Neuronal stem cell (in vitro differentiated cells): Measurements from ENCODE around the gene KIFC1.

Experiments used
- DNase-seq: peaks from one replicate; pipeline ENCODE4 v3.0.0-alpha.2; 2013; ENCODE audit warnings: low spot score
- H2AFZ ChIP-seq: one replicate; pipeline ENCODE4 v1.6.1; 2013; ENCODE audit warnings: mild to moderate bottlenecking, low read length, inconsistent platforms
- H2AK5ac ChIP-seq: 2 replicates; pipeline ENCODE4 v1.6.1; 2013; ENCODE audit warnings: low read depth, mild to moderate bottlenecking, inconsistent platforms, low read length, moderate library complexity, mixed read lengths
- H2BK120ac ChIP-seq: 2 replicates; pipeline ENCODE4 v1.6.1; 2013; ENCODE audit warnings: low read depth, mild to moderate bottlenecking, inconsistent platforms, low read length, moderate library complexity, mixed read lengths
- H2BK12ac ChIP-seq: one replicate; pipeline ENCODE4 v1.6.1; 2013; ENCODE audit warnings: low read length, inconsistent platforms
- H2BK15ac ChIP-seq: 2 replicates; pipeline ENCODE4 v1.6.1; 2013; ENCODE audit warnings: mild to moderate bottlenecking, low read length, inconsistent platforms, mixed read lengths
- H2BK5ac ChIP-seq: one replicate; pipeline ENCODE4 v1.6.1; 2013; ENCODE audit warnings: inconsistent platforms, mild to moderate bottlenecking, low read length, moderate library complexity
- H3K14ac ChIP-seq: one replicate; pipeline ENCODE4 v1.6.1; 2013; ENCODE audit warnings: low read length, inconsistent platforms
- H3K18ac ChIP-seq: 2 replicates; pipeline ENCODE4 v1.6.1; 2013; ENCODE audit warnings: low read length, inconsistent platforms
- H3K23ac ChIP-seq: 2 replicates; pipeline ENCODE4 v1.6.1; 2013; ENCODE audit warnings: low read depth, mild to moderate bottlenecking, mixed read lengths, low read length, inconsistent platforms; ENCODE audit not compliant: poor library complexity
- H3K27ac ChIP-seq: replicated peaks from 3 replicates; pipeline ENCODE4 v1.5.1; 2013; ENCODE audit warnings: low read length, inconsistent platforms
- H3K27me3 ChIP-seq, 3 experiments: 2 replicates each; pipeline ENCODE4 v1.6.1; 2013; ENCODE audit warnings: low read length in 3 of 3, mild to moderate bottlenecking in 2 of 3, inconsistent platforms in 1 of 3, low read depth in 1 of 3, mixed read lengths in 1 of 3, moderate library complexity in 1 of 3; ENCODE audit not compliant: control insufficient read depth in 3 of 3, insufficient read depth in 3 of 3
- H3K36me3 ChIP-seq, 2 donors: replicated peaks in 1 of 2; 2 replicates each; pipeline ENCODE4 v1.6.1; 2013; ENCODE audit warnings: low read length in 2 of 2; ENCODE audit not compliant: control insufficient read depth in 2 of 2, insufficient read depth in 2 of 2
- H3K4ac ChIP-seq: 2 replicates; pipeline ENCODE4 v1.6.1; 2013; ENCODE audit warnings: inconsistent platforms, mild to moderate bottlenecking, low read length, moderate library complexity
- H3K4me1 ChIP-seq, 2 donors: 1 replicate in 1 of 2; 2 replicates in 1 of 2; pipeline ENCODE4 v1.6.1; 2013; ENCODE audit warnings: low read length in 2 of 2, low read depth in 1 of 2; ENCODE audit not compliant: control insufficient read depth in 2 of 2, insufficient read depth in 1 of 2
- H3K4me2 ChIP-seq: one replicate; pipeline ENCODE4 v1.6.1; 2013; ENCODE audit warnings: mild to moderate bottlenecking, low read length, inconsistent platforms; ENCODE audit not compliant: insufficient read depth, poor library complexity, severe bottlenecking
- H3K4me3 ChIP-seq, 2 donors: 2 replicates each; pipeline ENCODE4 v1.5.1; 2013; ENCODE audit warnings: low read length in 2 of 2, mild to moderate bottlenecking in 2 of 2, inconsistent platforms in 1 of 2, moderate library complexity in 1 of 2
- H3K79me1 ChIP-seq: one replicate; pipeline ENCODE4 v1.6.1; 2013; ENCODE audit warnings: low read depth, mild to moderate bottlenecking, inconsistent platforms, low read length, moderate library complexity
- H3K9ac ChIP-seq: one replicate; pipeline ENCODE4 v1.6.1; 2013; ENCODE audit warnings: mild to moderate bottlenecking, low read depth, low read length, inconsistent platforms; ENCODE audit not compliant: poor library complexity
- H3K9me3 ChIP-seq, 2 donors: replicated peaks in 1 of 2; 2 replicates each; pipeline versions ENCODE3 to v1.6.1; 2013; ENCODE audit warnings: low read length in 2 of 2, mild to moderate bottlenecking in 2 of 2, inconsistent platforms in 1 of 2, low read depth in 1 of 2, mixed read lengths in 1 of 2, moderate library complexity in 1 of 2; ENCODE audit not compliant: control insufficient read depth in 2 of 2, insufficient read depth in 1 of 2
- H4K8ac ChIP-seq: one replicate; pipeline ENCODE4 v1.6.1; 2013; ENCODE audit warnings: low read depth, mild to moderate bottlenecking, inconsistent platforms, low read length, moderate library complexity
- H4K91ac ChIP-seq: one replicate; pipeline ENCODE4 v1.6.1; 2013; ENCODE audit warnings: low read length, low read depth, mild to moderate bottlenecking, inconsistent platforms; ENCODE audit not compliant: poor library complexity
- WGBS, 2 donors: extraction: QIAGEN DNeasy Blood & Tissue Kit; methylation state at CpG; one replicate each; pipeline ENCODE4 v1.1.7; 2013; ENCODE audit warnings: missing lambda C conversion rate in 2 of 2, mixed read lengths in 1 of 2; ENCODE audit not compliant: insufficient read length in 2 of 2, insufficient replicate concordance in 1 of 2; ENCODE audit errors: extremely low coverage in 2 of 2; 5-methylcytosine and 5-hydroxymethylcytosine counted together

The KIFC1 gene

GRCh38 chr6:33427585-33428223, 36.1 kb downstream of the KIFC1 start:
- H4K8ac ChIP-seq = no peak overlapping the region
- no peak overlapping the region for H3K14ac ChIP-seq
- no peak overlapping the region for H2AK5ac ChIP-seq
- H3K4ac ChIP-seq = no peak overlapping the region
- H2BK15ac ChIP-seq = no peak overlapping the region
- H4K91ac ChIP-seq = no peak overlapping the region
- no peak overlapping the region for H3K27ac ChIP-seq
- H3K9me3 ChIP-seq = no peaks in the 10 kb centered on the region
- no CpG with 5 or more reads among the region's 79 CpGs for WGBS, 2 donors
- H3K4me3 ChIP-seq = peak overlapping the region; percentile 59 to 86
- no peak overlapping the region for H2BK12ac ChIP-seq
- peak overlapping the region; percentile 43 for H2BK5ac ChIP-seq
- H3K27me3 ChIP-seq = no peaks in the 10 kb centered on the region
- no peak for DNase-seq
- H3K18ac ChIP-seq = peak overlapping the region; percentile 96
- peak overlapping the region; percentile 89 for H3K9ac ChIP-seq
- H3K4me2 ChIP-seq = peak overlapping the region; percentile 82
- peaks cover 19 to 26% of the 10 kb centered on the region in 2 donors for H3K36me3 ChIP-seq
- peaks cover 12% of the 10 kb centered on the region for H3K79me1 ChIP-seq
- H3K23ac ChIP-seq = no peak overlapping the region
- H2AFZ ChIP-seq = peak overlapping the region; percentile 74
- H2BK120ac ChIP-seq = no peak overlapping the region
- peaks cover 47 to 66% of the 10 kb centered on the region in 2 donors for H3K4me1 ChIP-seq

GRCh38 chr6:33428224-33428965, 36.8 kb downstream of the KIFC1 start:
- H3K9me3 ChIP-seq = no peaks in the 10 kb centered on the region
- peak overlapping the region; percentile 63 for H2BK120ac ChIP-seq
- H3K27me3 ChIP-seq = no peaks in the 10 kb centered on the region
- WGBS, 2 donors = no CpG with 5 or more reads among the region's 33 CpGs
- peak overlapping the region; percentile 83 for H3K23ac ChIP-seq
- peak overlapping the region; percentile 89 for H3K9ac ChIP-seq
- H2BK12ac ChIP-seq = peak overlapping the region; percentile 51
- peak overlapping the region; percentile 8 for H2BK15ac ChIP-seq
- H3K4me3 ChIP-seq = peak overlapping the region; percentile 59 to 75
- H4K91ac ChIP-seq = no peak overlapping the region
- no peak overlapping the region for H2AK5ac ChIP-seq
- H3K18ac ChIP-seq = peak overlapping the region; percentile 96
- H3K4me2 ChIP-seq = peak overlapping the region; percentile 82
- peaks cover 16 to 26% of the 10 kb centered on the region in 2 donors for H3K36me3 ChIP-seq
- no peak for DNase-seq
- peak overlapping the region; percentile 96 for H3K14ac ChIP-seq
- no peak overlapping the region for H4K8ac ChIP-seq
- peak overlapping the region; percentile 96 for H3K27ac ChIP-seq
- H2AFZ ChIP-seq = no peak overlapping the region
- H3K4me1 ChIP-seq = peaks cover 54 to 73% of the 10 kb centered on the region in 2 donors
- peak overlapping the region; percentile 43 for H2BK5ac ChIP-seq
- H3K4ac ChIP-seq = peak overlapping the region; percentile 78
- H3K79me1 ChIP-seq = peaks cover 13% of the 10 kb centered on the region

GRCh38 chr6:33428966-33429749, 37.5 kb downstream of the KIFC1 start:
- no peak overlapping the region for H4K91ac ChIP-seq
- no peak overlapping the region for H4K8ac ChIP-seq
- no peak overlapping the region for H3K18ac ChIP-seq
- H3K36me3 ChIP-seq = peaks cover 8 to 24% of the 10 kb centered on the region in 2 donors
- no peak for DNase-seq
- peak overlapping the region; percentile 6 for H2AK5ac ChIP-seq
- peak overlapping the region; percentile 96 for H3K27ac ChIP-seq
- H2BK12ac ChIP-seq = no peak overlapping the region
- H2BK120ac ChIP-seq = no peak overlapping the region
- no peak overlapping the region for H3K4me2 ChIP-seq
- H3K9me3 ChIP-seq = no peaks in the 10 kb centered on the region
- no peak overlapping the region for H3K23ac ChIP-seq
- H3K27me3 ChIP-seq = no peaks in the 10 kb centered on the region
- H3K4me1 ChIP-seq = peaks cover 57 to 72% of the 10 kb centered on the region in 2 donors
- peaks cover 13% of the 10 kb centered on the region for H3K79me1 ChIP-seq
- H3K9ac ChIP-seq = peak overlapping the region; percentile 89
- H3K4me3 ChIP-seq = peak overlapping the region in 1 of 2 donors; percentile 59
- H2AFZ ChIP-seq = no peak overlapping the region
- no CpG with 5 or more reads among the region's 5 CpGs for WGBS, 2 donors
- H3K4ac ChIP-seq = no peak overlapping the region
- H2BK5ac ChIP-seq = no peak overlapping the region
- H2BK15ac ChIP-seq = no peak overlapping the region
- H3K14ac ChIP-seq = peak overlapping the region; percentile 0

GRCh38 chr6:33429750-33430052, 38.1 kb downstream of the KIFC1 start:
- peaks cover 13% of the 10 kb centered on the region for H3K79me1 ChIP-seq
- H3K4me2 ChIP-seq = no peak overlapping the region
- no peak overlapping the region for H3K23ac ChIP-seq
- no peak overlapping the region for H2BK5ac ChIP-seq
- no peak overlapping the region for H2BK15ac ChIP-seq
- H3K27me3 ChIP-seq = no peaks in the 10 kb centered on the region
- no peak overlapping the region for H3K18ac ChIP-seq
- H3K27ac ChIP-seq = peak overlapping the region; percentile 96
- H3K4me3 ChIP-seq = no peak overlapping the region
- H2BK12ac ChIP-seq = no peak overlapping the region
- peaks cover 4 to 24% of the 10 kb centered on the region in 2 donors for H3K36me3 ChIP-seq
- no peak overlapping the region for H4K91ac ChIP-seq
- H2BK120ac ChIP-seq = no peak overlapping the region
- peak overlapping the region; percentile 0 for H3K14ac ChIP-seq
- H3K4me1 ChIP-seq = peaks cover 54 to 67% of the 10 kb centered on the region in 2 donors
- no peak overlapping the region for H2AFZ ChIP-seq
- no peak for DNase-seq
- no CpG with 5 or more reads among the region's 2 CpGs for WGBS, 2 donors
- H3K9ac ChIP-seq = peak overlapping the region; percentile 64
- H2AK5ac ChIP-seq = no peak overlapping the region
- no peak overlapping the region for H4K8ac ChIP-seq
- H3K9me3 ChIP-seq = no peaks in the 10 kb centered on the region
- H3K4ac ChIP-seq = no peak overlapping the region
